NCI-H526 treated with DMSO at 0.1 percent for 48 hours (cell line): ENCODE data around the gene MYD88.
A peak's percentile ranks its signal among the peaks of the same experiment; 100 is the strongest.
"Not testable (repeated sequence)": the region's sequence is repeated elsewhere in the genome, so short reads cannot be mapped to it uniquely, and the experiment has no call there.

ENCODE experiments used
- DNase-seq: peaks from one replicate; lab custom pipeline; 2025; lab: John Stamatoyannopoulos, UW

Gene MYD88

DNA sequence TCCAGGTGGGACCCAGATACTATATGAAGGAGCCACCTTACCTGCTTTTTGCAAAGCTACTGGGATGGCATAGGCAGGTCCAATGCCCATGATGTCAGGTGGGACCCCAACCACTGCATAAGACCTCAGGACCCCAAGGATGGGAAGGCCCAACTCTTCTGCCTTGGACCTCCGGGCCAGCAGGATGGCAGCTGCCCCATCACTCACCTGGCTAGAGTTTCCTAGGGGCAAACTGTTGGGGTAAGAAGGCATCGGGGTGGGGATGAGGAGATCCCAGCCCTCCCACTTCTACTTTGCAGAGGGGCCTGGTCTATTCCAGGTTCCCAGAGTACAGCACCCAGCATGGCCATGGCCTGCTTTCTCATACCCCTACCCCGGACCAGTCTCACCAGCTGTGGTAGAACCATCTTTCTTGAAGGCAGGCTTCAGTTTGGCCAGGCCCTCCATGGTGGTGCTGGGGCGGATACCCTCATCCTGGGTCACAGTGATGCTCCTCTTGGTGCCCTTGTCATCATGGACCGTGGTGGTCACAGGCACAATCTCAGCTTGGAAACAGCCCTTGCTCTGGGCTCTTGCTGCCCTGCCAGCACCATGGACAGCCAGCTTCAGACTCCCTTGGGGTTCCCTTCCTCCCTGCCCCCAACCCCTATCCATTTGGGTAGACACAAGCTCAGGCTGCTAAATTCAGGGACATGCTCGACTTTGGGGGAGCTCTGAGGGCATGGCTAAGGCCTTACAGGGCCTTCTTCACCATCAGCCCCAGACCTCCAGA, 12.2 kb upstream of the MYD88 start:
- DNase-seq, result no peak

DNA sequence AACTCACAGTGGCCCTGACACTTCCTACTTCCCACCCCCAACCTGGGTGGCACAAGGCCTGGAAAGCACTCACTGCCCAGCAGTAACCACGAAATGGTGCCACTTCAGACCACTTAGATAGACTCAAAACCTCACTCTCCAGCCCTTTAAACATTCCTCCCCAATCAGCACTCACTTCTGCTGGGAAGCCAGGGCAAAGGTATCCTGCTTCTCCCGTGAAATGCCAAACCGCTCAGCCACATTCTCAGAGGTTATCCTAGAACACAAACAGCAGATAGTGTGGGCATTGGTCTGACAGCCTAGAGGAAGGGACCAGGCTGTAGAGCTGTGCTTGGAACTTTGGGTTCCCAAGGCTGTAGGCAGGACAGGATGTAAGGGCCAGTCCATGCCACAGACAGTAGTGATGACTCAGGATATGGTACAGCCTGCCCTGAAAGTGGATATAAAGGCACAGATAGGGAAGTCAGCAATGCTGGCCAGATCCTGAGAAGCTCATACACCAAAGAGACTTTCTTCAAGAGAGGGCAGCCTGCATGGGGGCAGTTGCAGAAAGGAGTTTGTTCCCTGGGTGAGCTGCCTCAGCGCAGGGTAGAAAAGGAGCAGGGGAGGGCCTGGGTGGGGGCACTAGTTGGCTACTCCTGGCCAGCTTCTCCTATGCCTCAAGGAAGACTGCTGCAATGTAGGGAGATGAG, 10.7 kb upstream of the MYD88 start:
- no peak for DNase-seq

DNA sequence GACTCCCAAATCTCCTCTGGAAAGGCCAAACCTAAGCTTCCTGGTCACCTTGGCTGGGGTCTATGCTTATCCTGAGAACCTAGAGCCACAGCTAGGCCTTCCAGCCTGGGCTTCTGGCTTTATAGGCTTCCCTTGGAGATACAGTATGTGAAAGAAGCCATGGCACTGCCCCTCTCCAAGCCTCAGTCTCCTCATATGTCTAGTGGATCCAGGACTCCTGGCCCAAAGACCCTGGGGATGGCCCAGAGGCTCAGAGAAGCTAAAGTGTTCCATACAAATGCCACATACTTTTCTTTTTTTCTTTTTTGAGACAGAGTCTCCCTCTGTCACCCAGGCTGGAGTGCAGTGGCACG, 10.2 kb upstream of the MYD88 start:
- no peak for DNase-seq

DNA sequence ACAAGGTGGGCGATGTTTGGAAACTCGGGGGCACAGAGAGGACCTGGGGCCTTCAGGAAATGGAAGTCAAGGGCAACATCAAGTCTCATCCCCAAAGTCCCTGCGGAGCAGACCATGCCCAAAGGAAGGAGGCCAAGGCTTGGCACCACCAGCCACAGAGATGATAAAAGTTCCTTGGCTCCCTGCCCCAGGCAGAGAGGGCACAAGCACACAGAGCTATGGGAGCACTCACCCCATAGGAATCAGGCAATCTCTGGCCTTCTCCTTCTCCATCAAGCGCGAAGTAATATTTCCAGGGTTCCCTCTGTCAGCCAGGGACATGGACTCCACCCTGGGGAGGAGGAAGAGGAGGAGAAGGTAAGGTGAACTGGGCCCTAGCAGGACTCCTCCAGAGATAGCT, 9.4 kb upstream of the MYD88 start:
- DNase-seq, result no peak

DNA sequence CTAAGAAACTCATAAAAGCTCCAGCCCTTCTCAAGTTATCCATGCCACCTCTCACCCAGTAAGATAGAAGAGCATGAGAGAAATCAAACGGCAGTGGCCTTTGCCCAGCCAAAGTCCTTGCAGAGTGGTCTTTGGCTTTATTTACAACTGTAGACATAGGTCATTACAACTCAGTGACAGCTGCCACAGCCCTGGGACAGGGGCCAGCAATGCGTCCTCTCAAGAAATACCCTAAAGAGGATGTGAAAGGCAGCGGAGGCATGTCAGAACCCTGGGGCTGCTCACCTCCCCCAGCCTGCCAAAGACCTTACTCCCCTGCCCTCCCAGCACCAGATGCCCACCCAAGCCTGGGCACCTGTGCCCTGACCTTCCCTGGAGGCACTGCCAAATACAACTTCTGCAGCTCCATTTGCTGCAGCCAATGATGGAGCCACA, 7.8 kb upstream of the MYD88 start:
- no peak for DNase-seq

DNA sequence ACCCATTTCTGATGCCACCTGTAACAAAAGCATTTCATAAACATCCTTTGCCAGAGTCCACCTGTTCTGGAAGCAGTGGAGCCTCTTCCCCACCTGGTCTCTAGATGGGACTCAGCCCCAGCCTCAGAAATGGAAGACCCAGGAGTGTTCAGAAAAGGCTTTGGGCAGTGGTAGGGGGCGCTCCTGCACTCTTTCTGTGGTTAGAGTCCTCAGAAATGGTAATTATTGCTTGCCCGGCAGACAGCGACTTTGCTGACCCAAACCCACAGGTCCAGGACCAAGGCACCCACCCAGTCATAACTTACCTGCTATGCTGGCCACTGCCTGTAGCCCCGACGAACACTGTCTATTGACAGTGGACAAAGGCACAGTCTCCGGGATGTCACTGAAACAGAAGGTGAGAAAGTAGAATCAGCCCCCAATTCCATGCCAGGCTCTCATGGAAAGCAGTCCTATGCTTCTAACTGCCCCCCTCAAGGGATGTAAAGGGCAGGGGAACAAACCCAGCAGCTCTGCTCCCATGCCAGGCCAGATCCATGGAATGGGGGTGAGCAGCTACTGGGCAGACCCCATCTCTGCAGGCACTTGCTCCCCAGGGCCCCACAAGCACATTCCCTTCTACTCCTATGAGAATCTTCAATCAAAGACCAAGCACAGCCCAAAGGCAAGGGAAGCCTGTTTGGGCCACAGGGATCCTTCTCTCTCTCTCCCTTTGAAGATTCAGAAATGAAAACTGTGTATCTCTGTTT, 6.7 kb upstream of the MYD88 start:
- peak; percentile 12 for DNase-seq

DNA sequence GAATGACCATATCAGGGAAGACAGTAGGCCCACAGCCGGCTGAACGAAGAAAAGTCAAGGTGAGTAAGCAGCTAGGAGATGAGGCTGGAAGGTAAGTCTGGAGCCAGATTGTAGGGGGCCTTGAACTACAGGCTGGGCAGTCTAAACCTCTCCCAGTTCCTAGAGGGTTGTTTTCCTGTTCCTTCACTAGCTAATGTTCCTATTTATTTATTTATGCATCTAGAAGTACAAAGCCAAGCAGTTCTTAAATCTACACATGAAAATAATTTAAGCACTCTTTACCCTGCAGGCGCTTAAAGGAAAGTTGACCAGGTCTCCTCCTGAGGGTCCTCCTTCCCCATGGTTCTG, 5.3 kb upstream of the MYD88 start:
- no peak for DNase-seq

DNA sequence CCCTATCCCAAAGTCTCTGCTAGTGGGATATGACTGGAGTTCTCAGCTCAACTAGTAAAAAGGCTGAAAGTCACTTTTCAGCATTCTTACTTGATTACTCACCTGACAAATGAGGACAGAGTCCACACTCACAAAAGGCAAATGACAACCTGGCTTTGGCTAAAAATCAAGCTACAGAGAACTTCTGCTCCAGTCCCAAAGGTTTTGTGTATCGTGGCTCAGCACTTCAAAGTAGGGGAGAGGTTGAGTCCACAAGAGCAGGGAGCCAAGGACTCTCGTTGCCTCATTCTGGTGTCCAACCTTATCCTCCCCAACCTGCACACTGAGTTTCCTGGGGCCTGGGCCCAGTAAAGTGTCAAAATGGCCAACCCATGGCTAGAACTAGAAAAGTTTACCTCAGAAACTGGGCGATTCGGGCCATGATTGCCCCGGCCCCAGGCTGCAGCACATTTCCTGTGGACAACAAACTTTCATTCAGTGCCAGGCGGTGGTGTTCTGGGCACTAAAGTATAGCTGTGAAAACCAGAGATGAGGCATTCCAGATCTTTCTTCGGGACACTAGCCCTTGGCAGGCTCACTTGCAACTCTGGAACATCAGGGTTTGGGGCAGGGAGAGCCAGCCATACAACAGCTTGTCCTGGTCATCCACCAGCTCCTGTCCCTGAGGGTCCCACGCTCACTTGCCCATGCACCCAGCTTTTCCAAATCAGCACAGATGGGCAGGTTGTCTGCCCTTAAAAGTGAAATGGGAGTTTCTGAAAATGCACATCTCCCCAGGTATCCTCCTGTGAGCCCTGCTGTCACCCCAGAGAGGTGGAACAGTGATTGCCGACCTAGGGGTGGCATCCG, 4.7 kb upstream of the MYD88 start:
- DNase-seq, result no peak

DNA sequence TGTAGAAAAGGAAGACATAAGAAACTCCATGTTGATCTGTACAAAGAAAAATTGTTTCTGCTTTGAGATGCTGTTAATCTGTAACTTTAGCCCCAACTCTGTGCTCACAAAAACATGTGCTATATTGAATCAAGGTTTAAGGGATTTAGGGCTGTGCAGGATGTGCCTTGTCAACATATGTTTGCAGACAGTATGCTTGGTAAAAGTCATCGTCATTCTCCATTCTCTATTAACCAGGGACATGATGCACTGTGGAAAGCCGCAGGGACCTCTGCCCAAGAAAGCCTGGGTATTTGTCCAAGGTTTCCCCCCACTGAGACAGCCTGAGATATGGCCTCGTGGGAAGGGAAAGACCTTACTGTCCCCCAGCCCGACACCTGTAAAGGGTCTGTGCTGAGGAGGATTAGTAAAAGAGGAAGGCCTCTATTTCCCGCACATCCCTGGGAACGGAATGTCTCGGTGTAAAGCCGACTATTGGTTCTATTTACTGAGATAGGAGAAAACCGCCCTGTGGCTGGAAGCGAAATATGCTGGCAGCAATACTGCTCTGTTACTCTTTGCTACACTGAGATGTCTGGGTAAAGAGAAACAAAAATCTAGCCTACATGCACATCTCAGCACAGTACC, 3.8 kb upstream of the MYD88 start:
- DNase-seq, result not testable (repeated sequence)

DNA sequence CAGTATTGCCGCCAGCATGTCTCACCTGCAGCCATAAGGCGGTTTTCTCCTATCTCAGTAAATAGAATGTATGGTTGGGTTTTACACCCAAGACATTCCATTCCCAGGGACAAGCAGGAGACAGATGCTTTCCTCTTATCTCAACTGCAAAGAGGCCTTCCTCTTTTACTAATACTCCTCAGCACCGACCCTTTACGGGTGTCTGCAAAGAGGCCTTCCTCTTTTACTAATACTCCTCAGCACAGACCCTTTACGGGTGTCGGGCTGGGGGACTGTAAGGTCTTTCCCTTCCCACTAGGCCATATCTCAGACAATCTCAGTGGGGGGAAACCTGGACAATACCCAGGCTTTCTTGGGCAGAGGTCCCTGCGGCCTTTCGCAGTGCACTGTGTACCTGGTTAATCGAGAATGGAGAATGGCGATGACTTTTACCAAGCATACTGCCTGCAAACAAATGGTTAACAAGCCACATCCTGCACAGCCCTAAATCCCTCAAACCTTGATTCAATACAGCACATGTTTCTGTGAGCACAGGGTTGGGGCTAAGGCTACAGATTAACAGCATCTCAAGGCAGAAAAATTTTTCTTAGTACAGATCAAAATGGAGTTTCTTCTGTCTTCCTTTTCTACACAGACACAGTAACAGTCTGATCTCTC, 2.7 kb upstream of the MYD88 start:
- not testable (repeated sequence) for DNase-seq

DNA sequence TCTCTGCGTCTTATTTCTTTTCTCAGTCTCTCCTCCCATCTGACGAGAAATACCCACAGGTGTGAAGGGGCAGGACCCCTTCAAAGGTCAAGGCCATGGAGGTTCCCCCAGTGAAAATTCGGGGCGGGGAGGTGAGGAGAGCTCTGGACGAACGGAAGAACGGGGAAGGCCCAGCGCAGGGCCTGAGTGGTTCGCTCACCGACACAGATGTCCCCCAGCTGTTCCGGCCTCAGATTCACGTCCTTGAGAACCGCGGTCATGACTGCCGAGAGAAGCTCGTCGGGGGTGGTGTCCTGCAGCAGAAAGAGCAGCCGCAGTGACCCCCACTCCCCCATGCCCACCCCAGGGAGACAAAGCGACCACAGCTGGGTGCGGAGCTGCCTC, 2.1 kb upstream of the MYD88 start:
- DNase-seq, result no peak

DNA sequence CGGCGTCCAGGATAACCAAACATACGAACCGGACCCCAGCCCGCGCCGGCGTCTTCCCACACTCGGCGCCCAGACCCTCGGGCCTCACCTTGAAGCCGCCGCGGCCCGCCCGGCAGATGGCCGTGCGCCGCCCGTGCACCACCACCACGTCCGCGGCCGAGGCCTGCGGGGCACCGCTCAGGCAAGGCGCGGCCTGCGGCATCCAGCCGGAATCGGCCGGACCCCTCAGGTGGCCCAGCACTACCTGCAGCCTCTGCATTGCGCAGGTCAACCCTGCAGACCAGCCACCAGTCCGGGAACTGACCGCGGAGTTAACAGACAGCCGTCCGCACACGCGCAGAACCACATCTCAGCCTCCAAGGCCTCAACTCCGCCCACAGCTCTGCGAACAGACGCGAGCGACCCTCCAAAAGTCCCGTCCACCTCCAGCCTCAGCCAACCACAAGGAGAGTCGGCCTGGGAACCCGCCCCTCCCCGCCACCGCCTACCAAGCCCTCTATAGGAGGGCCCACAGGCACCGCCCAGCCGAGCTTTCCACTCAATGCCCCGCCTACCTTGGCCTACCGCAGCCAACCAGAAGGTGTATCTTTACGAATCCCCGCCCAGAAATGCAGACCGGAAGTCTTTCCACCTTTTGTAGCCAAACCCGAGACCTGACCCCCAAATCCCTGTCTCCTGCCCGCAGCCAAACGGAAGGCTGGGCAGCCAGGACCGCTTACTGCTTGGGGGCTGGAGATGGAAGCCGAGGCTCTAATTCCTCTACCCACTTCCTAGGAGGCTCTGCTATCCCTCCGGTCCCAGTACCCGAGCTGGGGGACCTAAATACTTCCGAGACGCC, 1.5 kb upstream of the MYD88 start, which contains the start of gene ACAA1:
Gene ACAA1, minus strand, starts transcription at position 351 of the 838 bp plus-strand sequence. Its CDS starts 92 bp downstream, at position 259.
- DNase-seq, result peak; percentile 97

DNA sequence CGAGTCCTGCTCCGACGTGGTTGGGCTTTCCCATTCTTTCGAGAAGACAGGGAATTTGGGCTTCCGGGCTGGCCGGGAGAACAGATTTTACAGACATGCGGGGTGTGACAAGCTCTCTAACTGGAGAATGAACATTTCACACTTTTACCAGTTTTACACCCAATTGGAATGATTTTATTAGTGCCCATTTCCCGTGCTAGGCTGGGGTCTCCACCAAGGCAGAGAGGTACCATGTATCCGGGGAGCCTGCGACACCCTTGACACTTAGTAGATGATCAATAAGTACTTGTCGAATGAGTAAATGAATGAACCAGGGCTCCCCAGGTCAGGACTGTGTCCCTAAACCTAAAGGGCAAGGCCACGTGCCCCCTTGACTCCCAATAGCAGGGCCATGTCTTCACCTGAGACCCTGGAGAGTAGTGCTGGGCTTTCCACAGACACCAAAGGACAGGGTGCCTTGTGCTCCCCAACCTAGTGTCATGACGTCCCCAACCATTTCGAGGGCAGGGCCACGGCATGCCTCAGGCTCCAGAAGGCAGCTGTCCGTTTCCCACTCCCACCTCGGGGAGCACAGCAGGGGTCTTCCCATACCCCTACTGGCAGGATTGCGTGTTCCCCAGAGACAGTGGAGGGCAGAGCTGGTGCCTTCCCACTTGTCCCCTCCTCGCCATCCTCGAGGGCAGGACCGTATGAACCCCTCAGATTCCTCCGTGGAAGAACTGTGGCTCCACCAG, 679 bp upstream of the MYD88 start:
- DNase-seq, result no peak

DNA sequence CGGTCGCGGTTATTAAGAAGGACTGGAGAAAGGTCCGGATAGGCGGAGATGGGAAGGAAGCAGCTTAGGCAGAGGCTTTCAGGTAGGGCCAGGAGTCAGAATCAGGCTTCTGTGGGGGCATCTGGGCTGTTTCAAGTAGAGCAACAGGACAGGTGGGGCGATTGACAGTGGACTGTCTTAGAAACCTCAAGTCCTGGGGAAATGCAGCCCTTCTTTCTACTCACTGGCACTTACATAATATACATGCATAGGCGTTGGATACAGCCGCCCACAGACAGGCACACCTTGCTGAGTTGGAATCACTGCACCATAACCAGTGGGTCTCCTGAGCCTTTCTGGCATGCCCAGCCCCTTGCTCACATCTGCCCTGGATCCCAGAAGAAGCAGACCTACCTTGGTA, 730 bp downstream of the MYD88 start:
- DNase-seq, result peak; percentile 21

DNA sequence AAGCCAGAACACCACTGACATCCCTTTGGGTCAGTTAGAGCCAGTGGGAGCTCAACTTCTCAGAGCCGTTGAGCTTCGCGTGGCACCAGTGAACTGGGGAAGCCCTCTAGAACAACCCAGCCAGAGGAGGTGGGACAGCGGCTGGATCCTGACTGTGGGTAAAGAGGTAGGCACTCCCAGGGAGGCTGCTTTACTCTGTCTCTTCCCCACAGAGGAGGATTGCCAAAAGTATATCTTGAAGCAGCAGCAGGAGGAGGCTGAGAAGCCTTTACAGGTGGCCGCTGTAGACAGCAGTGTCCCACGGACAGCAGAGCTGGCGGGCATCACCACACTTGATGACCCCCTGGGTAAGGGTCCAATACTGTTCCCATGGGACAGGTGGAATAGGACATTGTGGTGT, 1.2 kb downstream of the MYD88 start:
- no peak for DNase-seq

DNA sequence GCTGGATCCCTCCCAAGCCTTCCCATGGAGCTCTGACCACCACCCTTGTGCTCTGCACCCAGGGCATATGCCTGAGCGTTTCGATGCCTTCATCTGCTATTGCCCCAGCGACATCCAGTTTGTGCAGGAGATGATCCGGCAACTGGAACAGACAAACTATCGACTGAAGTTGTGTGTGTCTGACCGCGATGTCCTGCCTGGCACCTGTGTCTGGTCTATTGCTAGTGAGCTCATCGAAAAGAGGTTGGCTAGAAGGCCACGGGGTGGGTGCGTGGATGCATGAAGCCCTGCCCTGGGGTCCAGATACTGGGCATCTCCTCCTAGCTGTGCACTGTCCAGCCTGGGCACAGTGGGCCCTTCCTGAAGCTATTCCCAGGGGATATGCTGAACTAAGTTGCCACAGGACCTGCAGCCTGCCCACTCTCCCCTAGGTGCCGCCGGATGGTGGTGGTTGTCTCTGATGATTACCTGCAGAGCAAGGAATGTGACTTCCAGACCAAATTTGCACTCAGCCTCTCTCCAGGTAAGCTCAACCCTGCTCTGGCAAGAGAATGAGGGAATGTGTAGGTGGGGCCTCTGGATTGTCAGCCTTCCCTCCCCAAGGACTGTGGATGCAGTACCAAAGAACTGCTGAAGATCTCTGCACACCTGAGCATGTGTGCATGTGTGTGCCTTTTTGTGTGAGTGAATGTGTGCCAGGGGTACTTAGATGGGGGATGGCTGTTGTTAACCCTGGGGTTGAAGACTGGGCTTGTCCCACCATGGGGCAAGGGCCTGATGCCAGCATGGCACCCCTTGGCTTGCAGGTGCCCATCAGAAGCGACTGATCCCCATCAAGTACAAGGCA, 2.1 kb downstream of the MYD88 start:
- no peak for DNase-seq

DNA sequence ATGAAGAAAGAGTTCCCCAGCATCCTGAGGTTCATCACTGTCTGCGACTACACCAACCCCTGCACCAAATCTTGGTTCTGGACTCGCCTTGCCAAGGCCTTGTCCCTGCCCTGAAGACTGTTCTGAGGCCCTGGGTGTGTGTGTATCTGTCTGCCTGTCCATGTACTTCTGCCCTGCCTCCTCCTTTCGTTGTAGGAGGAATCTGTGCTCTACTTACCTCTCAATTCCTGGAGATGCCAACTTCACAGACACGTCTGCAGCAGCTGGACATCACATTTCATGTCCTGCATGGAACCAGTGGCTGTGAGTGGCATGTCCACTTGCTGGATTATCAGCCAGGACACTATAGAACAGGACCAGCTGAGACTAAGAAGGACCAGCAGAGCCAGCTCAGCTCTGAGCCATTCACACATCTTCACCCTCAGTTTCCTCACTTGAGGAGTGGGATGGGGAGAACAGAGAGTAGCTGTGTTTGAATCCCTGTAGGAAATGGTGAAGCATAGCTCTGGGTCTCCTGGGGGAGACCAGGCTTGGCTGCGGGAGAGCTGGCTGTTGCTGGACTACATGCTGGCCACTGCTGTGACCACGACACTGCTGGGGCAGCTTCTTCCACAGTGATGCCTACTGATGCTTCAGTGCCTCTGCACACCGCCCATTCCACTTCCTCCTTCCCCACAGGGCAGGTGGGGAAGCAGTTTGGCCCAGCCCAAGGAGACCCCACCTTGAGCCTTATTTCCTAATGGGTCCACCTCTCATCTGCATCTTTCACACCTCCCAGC, 2.9 kb downstream of the MYD88 start:
- DNase-seq, result no peak

DNA sequence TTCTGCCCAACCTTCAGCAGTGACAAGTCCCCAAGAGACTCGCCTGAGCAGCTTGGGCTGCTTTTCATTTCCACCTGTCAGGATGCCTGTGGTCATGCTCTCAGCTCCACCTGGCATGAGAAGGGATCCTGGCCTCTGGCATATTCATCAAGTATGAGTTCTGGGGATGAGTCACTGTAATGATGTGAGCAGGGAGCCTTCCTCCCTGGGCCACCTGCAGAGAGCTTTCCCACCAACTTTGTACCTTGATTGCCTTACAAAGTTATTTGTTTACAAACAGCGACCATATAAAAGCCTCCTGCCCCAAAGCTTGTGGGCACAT, 3.5 kb downstream of the MYD88 start:
- DNase-seq, result no peak
